HepG2 (cell line): ENCODE measurements around the gene MBD4. TPM values are rescaled to one million over a fixed set of nuclear protein-coding genes. Genes with fewer than 3 reads are reported as not detected.

Experiments
- CAMTA2 ChIP-seq: sonication (generic); formaldehyde crosslinking; IDR thresholded peaks from 2 replicates; pipeline ENCODE4 v1.4.0; 2020; ENCODE audit warnings: mild to moderate bottlenecking, missing genetic modification reagents, borderline replicate concordance
- FOXC1 ChIP-seq: sonication (generic); formaldehyde crosslinking; IDR thresholded peaks from 2 replicates; pipeline ENCODE4 v1.8.0; 2022; ENCODE audit warnings: mild to moderate bottlenecking, missing genetic modification reagents, borderline replicate concordance
- HIVEP1 ChIP-seq: sonication (generic); formaldehyde crosslinking; IDR thresholded peaks from 2 replicates; pipeline ENCODE4 v1.4.0; 2020; ENCODE audit warnings: mild to moderate bottlenecking, missing genetic modification reagents
- MAF1 ChIP-seq: sonication (generic); formaldehyde crosslinking; IDR thresholded peaks from 2 replicates; pipeline ENCODE4 v1.5.0; 2020; ENCODE audit warnings: missing genetic modification reagents, borderline replicate concordance
- NR0B2 ChIP-seq: sonication (generic); formaldehyde crosslinking; IDR thresholded peaks from 2 replicates; pipeline ENCODE4 v1.4.0; 2020; ENCODE audit warnings: mild to moderate bottlenecking, missing genetic modification reagents
- ONECUT2 ChIP-seq: sonication (generic); formaldehyde crosslinking; IDR thresholded peaks from 2 replicates; pipeline ENCODE4 v1.4.0; 2020; ENCODE audit warnings: missing genetic modification reagents
- PPARG ChIP-seq: conservative IDR thresholded peaks from 2 replicates; pipeline ENCODE4 v1.6.1; 2016; ENCODE audit warnings: missing biosample characterization, missing genetic modification reagents
- REXO4 ChIP-seq: sonication (generic); formaldehyde crosslinking; IDR thresholded peaks from 2 replicates; pipeline ENCODE4 v1.8.0; 2022; ENCODE audit warnings: missing genetic modification reagents, mild to moderate bottlenecking, borderline replicate concordance
- STAG1 ChIP-seq: sonication (generic); formaldehyde crosslinking; IDR thresholded peaks from 2 replicates; pipeline ENCODE4 v1.4.0; 2020; ENCODE audit warnings: missing genetic modification reagents
- TGIF2 ChIP-seq: IDR thresholded peaks from 2 replicates; pipeline ENCODE4 v1.6.1; 2016; ENCODE audit warnings: control low read depth, missing compliant biosample characterization
- YEATS4 ChIP-seq: sonication (generic); formaldehyde crosslinking; IDR thresholded peaks from 2 replicates; pipeline ENCODE4 v1.4.0; 2020; ENCODE audit warnings: missing genetic modification reagents, borderline replicate concordance
- ZNF543 ChIP-seq: sonication (generic); formaldehyde crosslinking; IDR thresholded peaks from 2 replicates; pipeline ENCODE4 v1.4.0; 2020; ENCODE audit warnings: mild to moderate bottlenecking, missing genetic modification reagents
- ZNF577 ChIP-seq: sonication (generic); formaldehyde crosslinking; IDR thresholded peaks from 2 replicates; pipeline ENCODE4 v1.4.0; 2020; ENCODE audit warnings: mild to moderate bottlenecking, low read depth, missing genetic modification reagents, borderline replicate concordance
- ZNF646 ChIP-seq: sonication (generic); formaldehyde crosslinking; IDR thresholded peaks from 2 replicates; pipeline ENCODE4 v1.9.0; 2021; ENCODE audit warnings: mild to moderate bottlenecking, missing genetic modification reagents
- ZNF780A ChIP-seq: sonication (generic); formaldehyde crosslinking; IDR thresholded peaks from 2 replicates; pipeline ENCODE4 v1.8.0; 2022; ENCODE audit warnings: mild to moderate bottlenecking, missing genetic modification reagents, moderate library complexity
- ZSCAN9 ChIP-seq: IDR thresholded peaks from 2 replicates; pipeline ENCODE4 v1.6.1; 2016; ENCODE audit warnings: borderline replicate concordance
- polyA plus RNA-seq, 8 experiments: library from polyadenylated mRNA; depleted of rRNA in 3 of 8; stranded (reverse) in 7 of 8; unstranded in 1 of 8; fragments of >200 nt; fragmentation: Illumina TruSeq in 4 of 8; extraction: Trizol in 4 of 8; gene quantifications; 2 replicates each; pipeline versions ENCODE4 v1.2.1 to v1.2.3, GENCODE V29; 2011 to 2016; ENCODE audit warnings: low read depth in 4 of 8, missing spikeins in 1 of 8, mixed read lengths in 1 of 8; ENCODE audit not compliant: insufficient read depth in 1 of 8
- total RNA-seq, 5 experiments: library from RNA; depleted of rRNA; stranded (reverse); fragments of >200 nt; fragmentation: Illumina TruSeq; extraction: Trizol; gene quantifications; 2 replicates each; pipeline ENCODE4 v1.2.3, GENCODE V29; 2016; ENCODE audit warnings: low read depth in 1 of 5

Gene MBD4
- total and polyA plus RNA-seq, 2 of the 13 experiments (the other 11 are each of a cell fraction or from before 2014, with no cell fraction given) = 14.9 to 25.3 TPM

- TF ChIP-seq REXO4 (CRISPR knock-in tag) = no peak
- no peak for TF ChIP-seq CAMTA2 (CRISPR knock-in tag)
- TF ChIP-seq FOXC1 (CRISPR knock-in tag) = peak; percentile 27; the same call in 1 of the 2 replicates
- TF ChIP-seq ZNF543 = no peak
- no peak for TF ChIP-seq ONECUT2
- TF ChIP-seq HIVEP1 (CRISPR knock-in tag) = no peak
- TF ChIP-seq YEATS4 (CRISPR knock-in tag) = no peak
- no peak for TF ChIP-seq MAF1 (CRISPR knock-in tag)
- TF ChIP-seq NR0B2 (CRISPR knock-in tag) = no peak
- no peak for TF ChIP-seq TGIF2 (CRISPR knock-in tag)
- TF ChIP-seq PPARG (CRISPR knock-in tag) = peak; percentile 91
- no peak for TF ChIP-seq ZNF577
- TF ChIP-seq ZNF646 = no peak
- no peak for TF ChIP-seq ZNF780A (CRISPR knock-in tag)
- no peak for TF ChIP-seq ZSCAN9
- 0 out of 2 replicates have a peak, but pooled peaks have one; percentile 8 for TF ChIP-seq STAG1 (CRISPR knock-in tag)
Observed at GRCh38 chr3:129418041-129418973, 21.4 kb downstream of the MBD4 start (continued).
